ENCODE results near the gene CAMSAP2. TPM values are rescaled to one million over a fixed set of nuclear protein-coding genes. Genes with fewer than 3 reads are reported as not detected.

CAMSAP2 gene
- total RNA-seq, 4 donors from 2014 or later = 26.5 to 47.4 (median 33.3) TPM

DNA sequence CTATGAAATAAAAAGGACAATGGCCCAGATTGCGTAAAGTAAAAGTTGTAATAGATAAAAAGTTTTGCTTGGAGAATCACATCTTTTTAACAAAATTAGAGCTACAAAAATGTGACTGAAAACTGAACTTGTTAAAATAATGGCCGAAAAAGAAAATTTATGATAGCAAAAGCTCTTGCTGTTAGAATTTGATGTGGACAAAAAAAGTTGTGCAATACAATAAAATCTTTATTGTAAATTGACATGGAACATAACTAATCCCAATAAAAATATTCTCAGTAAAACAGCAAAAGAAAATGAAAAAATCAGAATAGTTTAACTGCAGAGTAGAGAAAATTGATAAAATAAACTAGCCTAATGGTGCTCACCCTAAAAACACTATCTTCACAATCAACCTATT lies 11.4 kb upstream of the CAMSAP2 start:
- no peak overlapping the region for H3K27ac ChIP-seq
- TF ChIP-seq, protein P1, sequence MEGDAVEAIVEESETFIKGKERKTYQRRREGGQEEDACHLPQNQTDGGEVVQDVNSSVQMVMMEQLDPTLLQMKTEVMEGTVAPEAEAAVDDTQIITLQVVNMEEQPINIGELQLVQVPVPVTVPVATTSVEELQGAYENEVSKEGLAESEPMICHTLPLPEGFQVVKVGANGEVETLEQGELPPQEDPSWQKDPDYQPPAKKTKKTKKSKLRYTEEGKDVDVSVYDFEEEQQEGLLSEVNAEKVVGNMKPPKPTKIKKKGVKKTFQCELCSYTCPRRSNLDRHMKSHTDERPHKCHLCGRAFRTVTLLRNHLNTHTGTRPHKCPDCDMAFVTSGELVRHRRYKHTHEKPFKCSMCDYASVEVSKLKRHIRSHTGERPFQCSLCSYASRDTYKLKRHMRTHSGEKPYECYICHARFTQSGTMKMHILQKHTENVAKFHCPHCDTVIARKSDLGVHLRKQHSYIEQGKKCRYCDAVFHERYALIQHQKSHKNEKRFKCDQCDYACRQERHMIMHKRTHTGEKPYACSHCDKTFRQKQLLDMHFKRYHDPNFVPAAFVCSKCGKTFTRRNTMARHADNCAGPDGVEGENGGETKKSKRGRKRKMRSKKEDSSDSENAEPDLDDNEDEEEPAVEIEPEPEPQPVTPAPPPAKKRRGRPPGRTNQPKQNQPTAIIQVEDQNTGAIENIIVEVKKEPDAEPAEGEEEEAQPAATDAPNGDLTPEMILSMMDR (IDR thresholded peaks at IDR 0.05) = no peak
- TF ChIP-seq POLR2A (IDR thresholded peaks at IDR 0.05) (no peak), EP300 (IDR thresholded peaks at IDR 0.05) (no peak), POLR2AphosphoS5 (IDR thresholded peaks at IDR 0.05) (no peak)
- no peaks in the 10 kb centered on the region for H3K4me1 ChIP-seq
- 95% methylated on average over 2 of the region's 2 CpGs for WGBS
- no peak for DNase-seq (ENCODE audit: low spot score in 2 of 2)
- no peaks in the 10 kb centered on the region for H3K27me3 ChIP-seq
- no peaks in the 10 kb centered on the region for H3K36me3 ChIP-seq
- H3K9me3 ChIP-seq = no peaks in the 10 kb centered on the region
- H3K4me3 ChIP-seq = no peak overlapping the region

DNA sequence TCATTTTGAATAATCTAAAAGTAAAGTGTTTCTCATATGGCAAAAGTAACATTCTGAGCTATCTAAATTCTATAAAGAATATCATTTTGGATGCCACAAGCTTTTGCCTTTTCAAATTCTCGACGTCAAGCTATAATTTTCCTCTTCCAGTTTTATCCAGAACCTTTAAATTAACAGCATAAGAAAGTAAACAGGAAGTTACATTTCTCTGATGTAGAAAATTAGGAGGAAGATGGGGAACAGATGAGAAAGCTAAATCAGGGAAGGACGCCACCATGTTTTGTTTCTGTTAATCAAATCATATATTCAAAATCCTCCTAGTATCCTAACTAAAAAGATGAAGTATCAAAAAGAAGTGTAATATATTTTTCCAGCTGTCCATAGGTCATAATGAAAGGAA lies 8.8 kb upstream of the CAMSAP2 start:
- Histone ChIP-seq H3K27ac (no peak overlapping the region), H3K27me3 (no peaks in the 10 kb centered on the region), H3K4me3 (no peak overlapping the region), H3K36me3 (no peaks in the 10 kb centered on the region), H3K9me3 (no peaks in the 10 kb centered on the region), H3K4me1 (no peaks in the 10 kb centered on the region)
- DNase-seq (ENCODE audit: low spot score in 2 of 2) = no peak
- TF ChIP-seq POLR2AphosphoS5 (IDR thresholded peaks at IDR 0.05) (no peak), POLR2A (IDR thresholded peaks at IDR 0.05) (no peak), EP300 (IDR thresholded peaks at IDR 0.05) (no peak)
- TF ChIP-seq, protein P1 (IDR thresholded peaks at IDR 0.05) = no peak
- 52% methylated on average over 3 of the region's 3 CpGs for WGBS

DNA sequence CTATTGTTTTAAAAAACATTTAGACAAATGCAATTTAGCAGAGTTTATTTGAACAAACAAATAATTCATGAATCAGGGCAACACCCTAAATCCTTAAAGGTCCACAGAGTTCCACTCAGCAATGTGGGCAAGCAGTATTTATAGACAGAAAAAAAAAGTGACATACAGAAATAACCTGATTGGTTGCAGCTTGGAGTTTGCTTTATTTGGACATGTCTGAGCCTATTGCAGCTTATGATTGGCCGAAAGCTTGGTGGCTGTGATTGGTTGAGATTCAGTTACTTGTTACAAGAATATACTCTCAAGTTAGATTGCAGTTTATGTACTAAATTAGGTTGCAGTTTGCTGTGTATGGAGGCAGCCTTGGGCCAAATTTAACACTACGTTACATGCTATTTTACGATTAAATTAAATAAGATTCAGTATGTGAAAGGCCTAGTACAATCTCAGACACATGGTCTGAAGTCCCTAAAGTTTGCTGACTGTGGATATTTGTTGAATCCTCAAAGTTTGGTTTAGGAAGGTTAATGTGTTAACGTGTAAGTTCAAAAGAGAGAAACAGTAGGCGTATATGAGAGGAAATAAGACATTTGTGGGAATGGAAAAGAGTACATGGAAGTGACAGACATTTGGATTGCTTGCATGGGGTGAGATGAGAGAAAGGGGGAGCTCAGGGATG lies 6.9 kb upstream of the CAMSAP2 start:
- Histone ChIP-seq H3K9me3 (no peaks in the 10 kb centered on the region), H3K36me3 (no peaks in the 10 kb centered on the region), H3K4me3 (no peak overlapping the region), H3K27me3 (no peaks in the 10 kb centered on the region), H3K27ac (no peak overlapping the region), H3K4me1 (no peaks in the 10 kb centered on the region)
- TF ChIP-seq POLR2AphosphoS5 (IDR thresholded peaks at IDR 0.05) = no peak
- TF ChIP-seq EP300 (IDR thresholded peaks at IDR 0.05) = no peak
- TF ChIP-seq, protein P1 (IDR thresholded peaks at IDR 0.05) = no peak
- TF ChIP-seq POLR2A (IDR thresholded peaks at IDR 0.05) = no peak
- WGBS = 93% methylated on average over 5 of the region's 5 CpGs
- DNase-seq (ENCODE audit: low spot score in 2 of 2) = no peak

DNA sequence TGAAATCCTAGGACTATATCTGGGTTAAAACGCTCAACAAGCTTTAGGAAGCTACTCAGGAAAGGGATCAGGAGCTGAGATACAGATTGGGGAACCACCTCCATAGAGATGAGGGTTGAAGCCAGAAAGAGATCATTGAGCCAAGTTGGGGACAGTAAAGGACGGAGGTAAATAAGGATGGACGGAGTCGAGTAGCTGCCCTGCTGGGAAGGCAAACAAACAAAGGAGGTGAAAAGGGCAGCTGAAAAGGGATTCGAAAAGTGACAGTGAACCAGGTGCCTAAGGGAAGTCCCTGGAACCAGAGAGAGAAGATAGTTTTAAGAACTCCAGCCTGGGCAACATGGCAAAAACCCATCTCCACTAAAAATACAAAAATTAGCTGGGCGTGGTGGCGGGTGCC lies 6.3 kb upstream of the CAMSAP2 start:
- Histone ChIP-seq H3K9me3 (no peaks in the 10 kb centered on the region), H3K27me3 (no peaks in the 10 kb centered on the region), H3K4me3 (no peak overlapping the region), H3K27ac (no peak overlapping the region), H3K4me1 (no peaks in the 10 kb centered on the region), H3K36me3 (no peaks in the 10 kb centered on the region)
- TF ChIP-seq POLR2AphosphoS5 (IDR thresholded peaks at IDR 0.05) = no peak
- no peak for TF ChIP-seq EP300 (IDR thresholded peaks at IDR 0.05)
- no peak for TF ChIP-seq POLR2A (IDR thresholded peaks at IDR 0.05)
- TF ChIP-seq, protein P1 (IDR thresholded peaks at IDR 0.05) = no peak
- DNase-seq (ENCODE audit: low spot score in 2 of 2) = no peak
- 82% methylated on average over 7 of the region's 7 CpGs for WGBS

DNA sequence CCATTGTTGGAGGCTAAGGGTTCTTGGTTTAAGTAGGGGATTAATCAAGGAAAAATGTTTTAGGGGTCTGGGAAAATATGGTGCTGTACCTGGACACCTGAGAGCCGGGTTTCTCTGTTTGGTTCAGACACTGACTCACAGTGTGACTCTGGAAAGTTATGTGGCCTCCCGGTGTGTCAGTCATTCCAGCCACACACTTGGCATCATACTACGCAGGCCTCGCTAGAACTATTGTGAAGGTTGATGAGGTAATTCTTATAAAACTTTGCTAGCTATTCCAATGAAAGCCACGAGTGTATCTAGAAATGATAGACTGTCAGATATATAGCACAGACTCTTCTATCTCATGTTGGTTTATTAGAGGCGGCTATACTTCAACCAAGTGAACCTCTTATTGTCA lies 4.8 kb upstream of the CAMSAP2 start:
- H3K9me3 ChIP-seq = no peaks in the 10 kb centered on the region
- H3K36me3 ChIP-seq = no peaks in the 10 kb centered on the region
- no peak overlapping the region for H3K4me3 ChIP-seq
- 73% methylated on average over 6 of the region's 6 CpGs for WGBS
- H3K4me1 ChIP-seq = peaks cover 8% of the 10 kb centered on the region
- no peak overlapping the region for H3K27ac ChIP-seq
- H3K27me3 ChIP-seq = no peaks in the 10 kb centered on the region
- no peak for TF ChIP-seq EP300 (IDR thresholded peaks at IDR 0.05)
- TF ChIP-seq, protein P1 (IDR thresholded peaks at IDR 0.05) = no peak
- TF ChIP-seq POLR2AphosphoS5 (IDR thresholded peaks at IDR 0.05) = no peak
- no peak for TF ChIP-seq POLR2A (IDR thresholded peaks at IDR 0.05)
- DNase-seq (ENCODE audit: low spot score in 2 of 2) = no peak
